HL-60 (cell line): ENCODE data around the gene FHAD1.

ENCODE experiments used
- DNase-seq, 2 experiments: peaks; one replicate each; pipeline ENCODE4 v3.0.0-alpha.2; 2010 to 2020; ENCODE audit warnings: low read depth in 1 of 2, low spot score in 1 of 2
- H3K27ac ChIP-seq: fragments of 250-450 bp; sonication (Bioruptor Pico); replicated peaks from 2 replicates; pipeline ENCODE4 v1.5.1; 2020; ENCODE audit warnings: mild to moderate bottlenecking, moderate library complexity
- H3K27me3 ChIP-seq: fragments of 250-450 bp; sonication (Bioruptor Pico); 2 replicates; pipeline ENCODE4 v1.5.1; 2021; ENCODE audit warnings: mild to moderate bottlenecking, moderate library complexity; ENCODE audit not compliant: insufficient read depth, poor library complexity, severe bottlenecking
- H3K4me3 ChIP-seq: replicated peaks from 2 replicates; pipeline ENCODE4 v1.5.1; 2011; ENCODE audit warnings: mild to moderate bottlenecking, control low read depth, low read length; ENCODE audit not compliant: insufficient read depth
- GABPA ChIP-seq: IDR thresholded peaks from 2 replicates; pipeline ENCODE4 v1.6.1; 2012; ENCODE audit warnings: low read depth
- POLR2AphosphoS5 ChIP-seq: IDR thresholded peaks from 2 replicates; pipeline ENCODE4 v1.6.1; 2012; ENCODE audit warnings: low read depth
- SPI1 ChIP-seq: IDR thresholded peaks from 2 replicates; pipeline ENCODE4 v1.6.1; 2012; ENCODE audit warnings: low read depth, mild to moderate bottlenecking, borderline replicate concordance
- TF ChIP-seq, protein P1 (sequence below): IDR thresholded peaks from 2 replicates; pipeline ENCODE4 v1.6.1; 2012; ENCODE audit warnings: low read depth; ENCODE audit not compliant: insufficient replicate concordance
- TF ChIP-seq, protein P2 (sequence below): IDR thresholded peaks from one replicate; pipeline ENCODE4 v1.5.1; 2011; ENCODE audit warnings: low read length, control low read depth, inconsistent platforms; ENCODE audit not compliant: insufficient read depth

FHAD1 gene

DNA sequence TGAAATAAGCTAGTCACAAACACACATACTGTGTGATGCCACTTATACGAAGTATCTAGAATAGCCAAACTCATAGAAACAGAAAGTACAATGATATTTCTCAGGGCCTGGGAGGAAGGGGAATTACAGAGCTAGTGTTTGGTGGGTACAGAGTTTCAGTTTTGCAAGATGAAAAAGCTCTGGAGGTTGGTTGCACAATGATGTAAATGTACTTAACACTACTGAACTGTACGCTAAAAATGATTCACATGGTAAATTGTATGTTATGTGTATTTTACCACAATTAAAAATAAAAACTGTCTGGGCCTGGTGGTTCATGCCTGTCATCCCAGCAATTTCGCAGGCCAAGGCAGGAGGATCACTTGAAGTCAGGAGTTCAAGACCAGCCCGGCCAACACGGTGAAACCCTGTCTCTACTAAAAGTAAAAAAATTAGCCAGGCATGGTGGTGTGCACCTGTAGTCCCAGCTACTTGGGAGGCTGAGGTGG lies 15.3 kb upstream of the FHAD1 start:
- DNase-seq, result no peak
- TF ChIP-seq SPI1 (no peak), GABPA (no peak), POLR2AphosphoS5 (no peak)
- TF ChIP-seq, protein P1, sequence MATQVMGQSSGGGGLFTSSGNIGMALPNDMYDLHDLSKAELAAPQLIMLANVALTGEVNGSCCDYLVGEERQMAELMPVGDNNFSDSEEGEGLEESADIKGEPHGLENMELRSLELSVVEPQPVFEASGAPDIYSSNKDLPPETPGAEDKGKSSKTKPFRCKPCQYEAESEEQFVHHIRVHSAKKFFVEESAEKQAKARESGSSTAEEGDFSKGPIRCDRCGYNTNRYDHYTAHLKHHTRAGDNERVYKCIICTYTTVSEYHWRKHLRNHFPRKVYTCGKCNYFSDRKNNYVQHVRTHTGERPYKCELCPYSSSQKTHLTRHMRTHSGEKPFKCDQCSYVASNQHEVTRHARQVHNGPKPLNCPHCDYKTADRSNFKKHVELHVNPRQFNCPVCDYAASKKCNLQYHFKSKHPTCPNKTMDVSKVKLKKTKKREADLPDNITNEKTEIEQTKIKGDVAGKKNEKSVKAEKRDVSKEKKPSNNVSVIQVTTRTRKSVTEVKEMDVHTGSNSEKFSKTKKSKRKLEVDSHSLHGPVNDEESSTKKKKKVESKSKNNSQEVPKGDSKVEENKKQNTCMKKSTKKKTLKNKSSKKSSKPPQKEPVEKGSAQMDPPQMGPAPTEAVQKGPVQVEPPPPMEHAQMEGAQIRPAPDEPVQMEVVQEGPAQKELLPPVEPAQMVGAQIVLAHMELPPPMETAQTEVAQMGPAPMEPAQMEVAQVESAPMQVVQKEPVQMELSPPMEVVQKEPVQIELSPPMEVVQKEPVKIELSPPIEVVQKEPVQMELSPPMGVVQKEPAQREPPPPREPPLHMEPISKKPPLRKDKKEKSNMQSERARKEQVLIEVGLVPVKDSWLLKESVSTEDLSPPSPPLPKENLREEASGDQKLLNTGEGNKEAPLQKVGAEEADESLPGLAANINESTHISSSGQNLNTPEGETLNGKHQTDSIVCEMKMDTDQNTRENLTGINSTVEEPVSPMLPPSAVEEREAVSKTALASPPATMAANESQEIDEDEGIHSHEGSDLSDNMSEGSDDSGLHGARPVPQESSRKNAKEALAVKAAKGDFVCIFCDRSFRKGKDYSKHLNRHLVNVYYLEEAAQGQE, result no peak
- TF ChIP-seq, protein P2, sequence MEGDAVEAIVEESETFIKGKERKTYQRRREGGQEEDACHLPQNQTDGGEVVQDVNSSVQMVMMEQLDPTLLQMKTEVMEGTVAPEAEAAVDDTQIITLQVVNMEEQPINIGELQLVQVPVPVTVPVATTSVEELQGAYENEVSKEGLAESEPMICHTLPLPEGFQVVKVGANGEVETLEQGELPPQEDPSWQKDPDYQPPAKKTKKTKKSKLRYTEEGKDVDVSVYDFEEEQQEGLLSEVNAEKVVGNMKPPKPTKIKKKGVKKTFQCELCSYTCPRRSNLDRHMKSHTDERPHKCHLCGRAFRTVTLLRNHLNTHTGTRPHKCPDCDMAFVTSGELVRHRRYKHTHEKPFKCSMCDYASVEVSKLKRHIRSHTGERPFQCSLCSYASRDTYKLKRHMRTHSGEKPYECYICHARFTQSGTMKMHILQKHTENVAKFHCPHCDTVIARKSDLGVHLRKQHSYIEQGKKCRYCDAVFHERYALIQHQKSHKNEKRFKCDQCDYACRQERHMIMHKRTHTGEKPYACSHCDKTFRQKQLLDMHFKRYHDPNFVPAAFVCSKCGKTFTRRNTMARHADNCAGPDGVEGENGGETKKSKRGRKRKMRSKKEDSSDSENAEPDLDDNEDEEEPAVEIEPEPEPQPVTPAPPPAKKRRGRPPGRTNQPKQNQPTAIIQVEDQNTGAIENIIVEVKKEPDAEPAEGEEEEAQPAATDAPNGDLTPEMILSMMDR, result no peak
- no peak overlapping the region for H3K4me3 ChIP-seq
- no peak overlapping the region for H3K27ac ChIP-seq
- H3K27me3 ChIP-seq, result no peaks in the 10 kb centered on the region

DNA sequence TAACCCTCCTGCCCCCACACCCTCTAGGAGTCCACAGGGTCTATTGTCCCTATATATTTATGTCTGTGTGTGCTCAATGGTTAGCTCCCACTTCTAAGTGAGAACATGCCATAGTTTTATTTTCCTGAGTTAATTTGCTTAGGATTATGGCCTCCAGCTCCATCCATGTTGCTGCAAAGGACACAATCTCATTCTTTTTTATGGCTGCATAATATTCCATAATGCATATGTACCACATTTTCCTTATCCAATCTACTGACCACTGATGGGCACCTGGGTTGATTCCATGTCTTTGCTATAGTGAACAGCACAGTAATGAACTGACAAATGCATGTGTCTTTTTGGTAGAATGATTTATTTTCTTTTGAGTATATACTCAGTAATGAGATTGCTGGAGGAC lies 13.3 kb upstream of the FHAD1 start:
- H3K27ac ChIP-seq, result no peak overlapping the region
- TF ChIP-seq, protein P2, result no peak
- TF ChIP-seq, protein P1, result no peak
- TF ChIP-seq POLR2AphosphoS5 (no peak), GABPA (no peak), SPI1 (no peak)
- no peak for DNase-seq
- no peaks in the 10 kb centered on the region for H3K27me3 ChIP-seq
- H3K4me3 ChIP-seq, result no peak overlapping the region

DNA sequence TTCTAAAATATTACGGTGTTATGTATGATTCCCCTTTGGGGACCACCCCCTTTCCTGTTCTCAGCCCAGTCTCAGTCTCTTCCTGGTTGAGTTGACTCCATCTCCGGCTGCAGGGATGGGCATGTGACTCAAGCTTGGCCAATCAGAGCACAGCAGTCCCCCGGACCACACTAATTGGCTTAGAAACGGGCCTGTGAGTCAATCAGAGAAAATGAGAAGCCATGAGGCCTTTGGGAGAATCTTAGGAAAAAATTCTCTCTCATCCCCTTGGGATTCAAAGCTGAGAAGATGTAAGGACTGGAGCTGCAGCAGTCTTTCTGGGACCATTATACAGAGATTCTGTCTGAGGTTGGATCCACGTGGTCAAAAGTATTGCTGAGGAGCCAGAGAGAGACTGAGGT lies 10.7 kb upstream of the FHAD1 start:
- no peak overlapping the region for H3K27ac ChIP-seq
- no peak for DNase-seq
- no peak overlapping the region for H3K4me3 ChIP-seq
- TF ChIP-seq GABPA (no peak), POLR2AphosphoS5 (no peak), SPI1 (no peak)
- TF ChIP-seq, protein P1, result no peak
- TF ChIP-seq, protein P2, result no peak
- H3K27me3 ChIP-seq, result no peaks in the 10 kb centered on the region
